NAMALWA (cell line): ENCODE data around the gene FGFR3.

ENCODE experiments used
- DNase-seq: peaks from one replicate; pipeline ENCODE4 v3.0.0-alpha.2; 2015; ENCODE audit warnings: low spot score

The FGFR3 gene

GRCh38 chr4:1770791-1771231, 22.3 kb upstream of the FGFR3 start:
- no peak for DNase-seq

GRCh38 chr4:1771555-1772305, 21.4 kb upstream of the FGFR3 start:
- DNase-seq: no peak

- no peak for DNase-seq
Observed at GRCh38 chr4:1772853-1773538, 20.1 kb upstream of the FGFR3 start.

GRCh38 chr4:1773754-1774153, 19.3 kb upstream of the FGFR3 start:
- DNase-seq: no peak

GRCh38 chr4:1775731-1776500, 17.2 kb upstream of the FGFR3 start:
- peak; percentile 44 for DNase-seq

GRCh38 chr4:1776521-1777161, 16.5 kb upstream of the FGFR3 start:
- DNase-seq: no peak

- no peak for DNase-seq
Observed at GRCh38 chr4:1777822-1778641, 15.1 kb upstream of the FGFR3 start.

GRCh38 chr4:1778642-1779392, 14.3 kb upstream of the FGFR3 start:
- DNase-seq: no peak

- no peak for DNase-seq
Observed at GRCh38 chr4:1779588-1780382, 13.3 kb upstream of the FGFR3 start.

- DNase-seq: no peak
Observed at GRCh38 chr4:1780435-1780834, 12.7 kb upstream of the FGFR3 start.

- no peak for DNase-seq
Observed at GRCh38 chr4:1783015-1783414, 10.1 kb upstream of the FGFR3 start.

- no peak for DNase-seq
Observed at GRCh38 chr4:1783970-1784369, 9.1 kb upstream of the FGFR3 start.

- DNase-seq: no peak
Observed at GRCh38 chr4:1784395-1784788, 8.7 kb upstream of the FGFR3 start.

GRCh38 chr4:1784789-1785591, 8.1 kb upstream of the FGFR3 start:
- no peak for DNase-seq

GRCh38 chr4:1785592-1785991, 7.5 kb upstream of the FGFR3 start:
- DNase-seq: no peak

- DNase-seq: no peak
Observed at GRCh38 chr4:1786544-1787362, 6.3 kb upstream of the FGFR3 start.

- DNase-seq: no peak
Observed at GRCh38 chr4:1787411-1788077, 5.5 kb upstream of the FGFR3 start.
